Measurements from ENCODE around the gene PTRHD1.

- TF ChIP-seq EP300 (IDR thresholded peaks at IDR 0.05; ENCODE audit: borderline replicate concordance in 1 of 2, low read depth in 2 of 2, low read length in 2 of 2), result no peak
- no peak for TF ChIP-seq TAF1 (IDR thresholded peaks at IDR 0.05; ENCODE audit: low read depth, low read length)
- no peak for TF ChIP-seq SIN3A (conservative IDR thresholded peaks at IDR 0.05 in 1 of 2, IDR thresholded peaks at IDR 0.05 in 1 of 2; ENCODE audit: low read depth in 1 of 2, low read length in 2 of 2)
- TF ChIP-seq POLR2A (IDR thresholded peaks at IDR 0.05; ENCODE audit: control extremely low read depth in 1 of 2, low read depth in 2 of 2, low read length in 2 of 2), result no peak
- TF ChIP-seq CEBPB (IDR thresholded peaks at IDR 0.05; ENCODE audit: low read depth, low read length), result no peak
- peak; percentile 13 to 20; a peak in 2 of 4 replicates for TF ChIP-seq RAD21 (IDR thresholded peaks at IDR 0.05 in 1 of 2, conservative IDR thresholded peaks at IDR 0.05 in 1 of 2; ENCODE audit: low read depth in 2 of 2, low read length in 2 of 2)
- no peak for TF ChIP-seq USF2 (IDR thresholded peaks at IDR 0.05; ENCODE audit: low read length)
- TF ChIP-seq ATF2 (IDR thresholded peaks at IDR 0.05; ENCODE audit: low read length), result no peak
- TF ChIP-seq JUND (IDR thresholded peaks at IDR 0.05; ENCODE audit: low read length), result no peak
- TF ChIP-seq CTCF (IDR thresholded peaks at IDR 0.05; ENCODE audit: control extremely low read depth in 1 of 3, insufficient read depth in 1 of 3, low read depth in 1 of 3, low read length in 3 of 3), result peak; percentile 20 to 66 (median 28); a peak in 3 of 4 replicates
- no peak for TF ChIP-seq SRF (IDR thresholded peaks at IDR 0.05; ENCODE audit: low read depth, low read length)
- no peak for TF ChIP-seq ATF3 (IDR thresholded peaks at IDR 0.05; ENCODE audit: insufficient read depth, low read depth, low read length)
- no peak for TF ChIP-seq POLR2AphosphoS5 (IDR thresholded peaks at IDR 0.05; ENCODE audit: low read depth, low read length)
Measured at GRCh38 chr2:24824966-24825882, 32.0 kb upstream of the PTRHD1 start.
